GM12872 (cell line): Measurements from ENCODE around the gene TSPAN19.

Source experiments
- CTCF ChIP-seq: IDR thresholded peaks from 3 replicates; pipeline ENCODE4 v1.5.1; 2011; ENCODE audit warnings: low read depth, mild to moderate bottlenecking, low read length, moderate library complexity; ENCODE audit not compliant: insufficient read depth

TSPAN19 gene

GRCh38 chr12:84969226-84969625 lies 66.9 kb downstream of the TSPAN19 start:
- TF ChIP-seq CTCF, result no peak
